ENCODE measurements around the gene POU5F1.
"Not testable (repeated sequence)": the region's sequence is repeated elsewhere in the genome, so short reads cannot be mapped to it uniquely, and the experiment has no call there.

POU5F1 gene

GRCh38 chr6:31168606-31169005, 1.9 kb downstream of the POU5F1 start:
- Histone ChIP-seq H4K20me1 (ENCODE audit: insufficient read depth) (0 out of 2 replicates have a peak, but pooled peaks cover 4% of the 10 kb centered on the region), H3K4me3 (IDR thresholded peaks at IDR 0.05; ENCODE audit: insufficient read depth, low read depth, low read length) (no peak overlapping the region), H3K36me3 (ENCODE audit: insufficient read depth) (no peaks in the 10 kb centered on the region), H3K4me2 (no peak overlapping the region), H2AFZ (ENCODE audit: low read depth) (no peak overlapping the region), H3K27ac (no peak overlapping the region), H3K4me1 (ENCODE audit: low read depth, poor library complexity, severe bottlenecking) (peaks cover 19% of the 10 kb centered on the region), H3K9ac (no peak overlapping the region), H3K27me3 (ENCODE audit: insufficient read depth, low read depth) (no peaks in the 10 kb centered on the region), H3K79me2 (ENCODE audit: insufficient read depth, low read depth) (no peaks in the 10 kb centered on the region)
- TF ChIP-seq CTCF (conservative IDR thresholded peaks at IDR 0.05; ENCODE audit: low read depth, low read length) = no peak

GRCh38 chr6:31165986-31166385, 4.5 kb downstream of the POU5F1 start:
- no peak overlapping the region for H3K4me3 ChIP-seq (IDR thresholded peaks at IDR 0.05; ENCODE audit: insufficient read depth, low read depth, low read length)
- peaks cover 30% of the 10 kb centered on the region for H3K4me1 ChIP-seq (ENCODE audit: low read depth, poor library complexity, severe bottlenecking)
- 0 out of 2 replicates have a peak, but pooled peaks cover 4% of the 10 kb centered on the region for H4K20me1 ChIP-seq (ENCODE audit: insufficient read depth)
- H3K9ac ChIP-seq = no peak overlapping the region
- no peaks in the 10 kb centered on the region for H3K36me3 ChIP-seq (ENCODE audit: insufficient read depth)
- H3K27me3 ChIP-seq (ENCODE audit: insufficient read depth, low read depth) = no peaks in the 10 kb centered on the region
- no peaks in the 10 kb centered on the region for H3K79me2 ChIP-seq (ENCODE audit: insufficient read depth, low read depth)
- H3K27ac ChIP-seq = no peak overlapping the region
- no peak overlapping the region for H3K4me2 ChIP-seq
- no peak for TF ChIP-seq CTCF (conservative IDR thresholded peaks at IDR 0.05; ENCODE audit: low read depth, low read length)
- H2AFZ ChIP-seq (ENCODE audit: low read depth) = no peak overlapping the region

GRCh38 chr6:31165064-31165832, 5.2 kb downstream of the POU5F1 start:
- Histone ChIP-seq H3K4me1 (ENCODE audit: low read depth, poor library complexity, severe bottlenecking) (peaks cover 35% of the 10 kb centered on the region), H3K4me2 (peak overlapping the region; percentile 80)
- H3K27me3 ChIP-seq (ENCODE audit: insufficient read depth, low read depth); H3K27ac ChIP-seq; H3K9ac ChIP-seq; H3K36me3 ChIP-seq (ENCODE audit: insufficient read depth); H3K4me3 ChIP-seq (IDR thresholded peaks at IDR 0.05; ENCODE audit: insufficient read depth, low read depth, low read length); H3K79me2 ChIP-seq (ENCODE audit: insufficient read depth, low read depth); H2AFZ ChIP-seq (ENCODE audit: low read depth); H4K20me1 ChIP-seq (ENCODE audit: insufficient read depth): not testable (repeated sequence)

GRCh38 chr6:31164475-31165063, 5.9 kb downstream of the POU5F1 start:
- peak overlapping the region; percentile 80 for H3K4me2 ChIP-seq
- H3K79me2 ChIP-seq (ENCODE audit: insufficient read depth, low read depth); H3K27ac ChIP-seq; H4K20me1 ChIP-seq (ENCODE audit: insufficient read depth); H3K27me3 ChIP-seq (ENCODE audit: insufficient read depth, low read depth); H2AFZ ChIP-seq (ENCODE audit: low read depth); H3K36me3 ChIP-seq (ENCODE audit: insufficient read depth); H3K9ac ChIP-seq; H3K4me3 ChIP-seq (IDR thresholded peaks at IDR 0.05; ENCODE audit: insufficient read depth, low read depth, low read length): not testable (repeated sequence)
- peaks cover 42% of the 10 kb centered on the region for H3K4me1 ChIP-seq (ENCODE audit: low read depth, poor library complexity, severe bottlenecking)

- Histone ChIP-seq H3K79me2 (ENCODE audit: insufficient read depth, low read depth) (peaks cover 4% of the 10 kb centered on the region; the same call in 1 of the 2 replicates), H4K20me1 (ENCODE audit: insufficient read depth) (0 out of 2 replicates have a peak, but pooled peaks cover 4% of the 10 kb centered on the region), H3K27ac (no peak overlapping the region), H3K4me2 (no peak overlapping the region; the same call in 1 of the 2 replicates), H2AFZ (ENCODE audit: low read depth) (no peak overlapping the region), H3K4me1 (ENCODE audit: low read depth, poor library complexity, severe bottlenecking) (peaks cover 45% of the 10 kb centered on the region), H3K9ac (no peak overlapping the region), H3K4me3 (IDR thresholded peaks at IDR 0.05; ENCODE audit: insufficient read depth, low read depth, low read length) (no peak overlapping the region), H3K27me3 (ENCODE audit: insufficient read depth, low read depth) (no peaks in the 10 kb centered on the region), H3K36me3 (ENCODE audit: insufficient read depth) (no peaks in the 10 kb centered on the region)
- TF ChIP-seq CTCF (conservative IDR thresholded peaks at IDR 0.05; ENCODE audit: low read depth, low read length) = no peak
Measured at GRCh38 chr6:31163922-31164321, 6.6 kb downstream of the POU5F1 start.
